D341Med (cell line): Measurements from ENCODE around the gene KAZN.

Experiments used
- DNase-seq: peaks from one replicate; pipeline ENCODE4 v3.0.0; 2012; ENCODE audit warnings: low spot score

KAZN gene

DNA sequence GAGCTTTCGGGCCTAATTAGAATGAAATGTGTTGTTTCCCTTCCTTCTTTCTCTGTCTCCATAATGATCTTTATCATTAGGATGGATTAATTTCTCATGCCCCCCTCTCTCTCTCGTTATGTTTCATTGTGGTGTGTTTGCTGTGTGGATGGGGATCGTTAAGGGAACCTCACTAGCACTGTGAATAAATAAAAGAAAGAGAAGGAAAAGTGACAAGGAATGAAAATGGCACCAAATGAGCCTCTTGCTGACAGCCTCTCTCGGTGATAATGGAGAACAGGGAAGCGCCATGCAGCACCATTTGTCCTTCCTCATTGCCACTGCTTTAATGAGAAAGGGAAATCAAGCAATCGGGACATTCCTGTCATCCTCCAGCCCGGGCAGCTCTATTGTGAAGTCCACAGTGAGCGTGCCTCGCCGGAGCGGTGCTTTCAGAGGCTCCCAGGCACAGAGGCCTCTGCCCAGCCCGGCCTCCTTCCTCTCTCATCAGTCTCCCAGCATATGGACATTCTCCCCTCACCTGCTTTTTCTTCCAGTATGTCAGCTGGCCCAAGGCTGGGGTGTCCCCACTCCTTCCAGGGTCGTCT is 289.4 kb downstream of the KAZN start:
- DNase-seq = no peak

DNA sequence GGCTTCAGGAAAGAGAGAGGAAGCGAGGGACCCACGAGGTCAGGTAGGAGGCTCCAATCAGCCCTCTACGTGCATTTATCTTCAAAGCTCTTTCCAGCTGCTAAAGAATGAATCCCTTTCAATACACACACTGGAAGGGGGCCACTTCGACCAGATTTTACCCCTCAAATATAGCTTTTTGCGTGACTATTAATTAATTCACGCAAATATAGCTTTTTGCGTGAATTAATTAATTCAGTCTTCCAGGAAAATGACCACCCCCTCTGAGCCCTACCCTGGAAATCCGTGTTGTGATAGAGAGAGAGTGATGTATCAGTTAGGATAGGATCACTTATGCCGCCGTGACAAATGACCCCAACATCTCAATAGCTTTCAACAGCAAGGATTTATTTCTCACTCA is 289.9 kb downstream of the KAZN start:
- no peak for DNase-seq

DNA sequence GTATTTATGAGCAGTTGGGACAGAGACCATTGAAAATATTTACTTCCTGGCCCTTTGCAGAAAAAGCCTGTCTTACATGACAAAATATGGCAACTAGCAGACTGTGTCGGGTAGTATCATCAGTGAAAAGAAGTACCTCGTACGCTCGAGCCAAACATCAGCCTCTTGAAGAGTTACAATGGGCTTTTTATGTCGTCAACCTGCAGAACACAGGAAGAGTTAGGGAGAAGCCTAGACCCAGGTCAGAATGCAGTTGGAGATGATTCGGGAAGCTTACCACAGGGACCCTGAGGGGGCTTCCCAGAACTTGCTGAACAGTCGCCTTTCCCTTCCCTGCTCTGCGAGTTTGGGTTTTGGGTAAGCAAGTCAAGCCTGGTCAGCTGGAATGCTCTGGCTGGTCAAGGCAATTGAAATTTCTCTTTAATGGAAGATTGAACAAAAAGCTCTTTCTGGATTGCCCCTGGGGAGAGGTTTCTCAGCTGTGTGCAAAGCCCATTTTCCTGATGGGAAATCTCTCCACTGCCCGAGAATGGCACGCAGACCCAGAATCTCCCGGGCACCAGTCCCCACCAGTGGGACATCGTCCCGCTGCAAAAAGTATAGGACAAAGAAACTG is 291.4 kb downstream of the KAZN start:
- DNase-seq = no peak

DNA sequence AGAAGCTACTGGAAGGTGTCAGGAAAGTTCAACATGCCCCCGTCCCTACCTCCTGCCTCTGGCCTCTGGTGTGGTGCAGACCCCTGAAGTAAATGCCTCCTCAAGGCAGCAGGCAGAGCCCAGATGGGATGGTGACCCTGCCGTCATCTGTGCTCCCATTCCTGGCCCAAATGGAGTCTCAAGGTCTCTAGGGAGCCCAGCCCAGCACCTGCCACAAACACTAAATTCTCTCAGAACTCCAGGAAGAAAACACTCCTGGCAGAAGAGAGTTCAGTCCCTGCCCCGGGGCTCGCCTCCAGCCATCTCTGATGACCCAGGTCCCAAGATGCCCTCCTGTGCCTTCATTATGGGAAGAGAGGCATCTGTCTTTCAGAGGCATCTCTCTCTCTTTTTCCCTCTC is 293.5 kb downstream of the KAZN start:
- DNase-seq = no peak

DNA sequence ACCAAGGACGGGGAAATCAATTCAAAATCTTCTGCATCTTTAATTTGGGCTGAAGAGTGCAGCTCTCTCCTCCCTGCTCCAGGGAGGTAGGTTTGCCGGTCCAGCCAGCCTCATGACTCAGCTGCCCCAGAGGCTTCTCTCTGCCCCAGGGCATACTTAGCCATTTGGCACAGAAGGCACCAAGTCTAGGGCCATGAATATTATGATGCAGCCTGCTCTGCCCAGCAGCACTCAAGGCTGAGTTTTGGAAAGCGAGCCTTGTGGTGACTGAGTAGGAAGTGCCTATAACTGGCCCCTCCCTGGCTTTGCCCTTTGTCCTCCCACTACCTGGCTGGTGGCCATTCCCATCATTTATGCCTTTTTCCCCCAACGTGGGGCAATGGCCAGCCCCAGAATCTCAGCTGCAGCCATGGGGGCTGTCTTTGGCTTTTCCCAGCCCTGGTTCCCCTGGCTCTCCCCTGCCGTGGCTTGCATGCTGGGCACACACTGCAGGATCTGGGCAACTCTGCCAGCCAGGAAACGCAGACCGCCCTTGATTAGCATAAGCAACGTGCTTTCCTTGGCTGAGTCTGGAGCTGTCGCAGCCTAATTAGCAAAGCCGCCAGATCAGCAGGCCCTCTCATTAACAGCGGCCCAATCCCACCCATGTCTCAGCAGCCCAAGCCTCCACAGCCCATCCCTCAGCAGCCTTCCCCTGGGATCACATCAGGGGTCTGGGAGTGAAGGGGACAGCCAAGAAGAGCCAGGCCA is 296.5 kb downstream of the KAZN start:
- DNase-seq = no peak

DNA sequence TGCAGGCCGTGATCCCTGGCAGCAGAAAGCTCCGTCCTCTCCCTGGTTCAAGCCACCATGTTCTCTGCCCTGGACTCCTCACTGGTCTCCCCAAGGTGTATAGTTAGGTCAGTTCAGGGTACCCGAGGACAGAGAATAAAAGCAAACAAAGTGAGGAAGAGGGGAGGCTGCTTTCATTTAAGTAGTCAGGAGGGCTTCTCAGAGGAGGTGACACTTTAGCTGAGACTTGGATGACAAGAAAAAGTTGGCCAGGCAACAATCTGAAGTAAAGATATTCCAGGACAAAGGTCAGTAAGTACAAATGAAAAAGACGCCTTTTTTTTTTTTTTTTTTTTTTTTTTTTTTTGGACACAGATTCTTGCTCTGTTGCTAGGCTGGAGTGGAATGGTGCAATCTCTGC is 297.2 kb downstream of the KAZN start:
- no peak for DNase-seq

DNA sequence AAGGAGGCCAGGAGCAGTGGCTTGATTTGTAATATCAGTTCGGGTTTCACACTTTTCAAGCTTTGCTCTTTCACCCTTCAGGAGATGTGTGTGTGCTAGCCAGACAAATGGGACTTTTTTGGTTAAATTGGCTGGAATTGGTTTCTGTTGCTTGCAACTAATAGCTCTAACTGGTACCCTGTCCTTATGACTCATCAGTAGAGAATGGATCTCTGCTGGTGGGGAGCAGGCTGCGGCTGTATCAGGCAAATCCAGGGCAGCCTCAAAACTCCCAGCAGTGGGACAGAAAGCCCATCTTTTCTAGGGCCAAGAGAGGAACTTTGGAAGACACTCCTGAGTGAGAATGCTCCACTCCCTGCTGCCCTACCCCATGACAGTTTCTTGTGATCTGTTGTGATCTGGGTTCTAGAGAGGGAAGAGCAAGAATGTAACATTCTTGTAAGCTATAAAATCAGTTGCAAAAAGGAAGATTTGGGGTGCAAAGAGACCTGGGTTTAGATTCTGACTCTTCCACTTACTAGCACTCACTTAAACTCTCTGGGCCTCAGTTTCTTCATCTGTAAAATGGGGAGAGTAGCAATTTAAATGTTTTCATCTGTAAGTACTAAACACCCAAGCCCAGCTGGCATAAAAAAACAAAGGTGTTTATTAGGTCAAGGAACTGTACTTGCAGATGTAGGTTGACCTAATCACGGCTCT is 298.0 kb downstream of the KAZN start:
- DNase-seq = no peak

DNA sequence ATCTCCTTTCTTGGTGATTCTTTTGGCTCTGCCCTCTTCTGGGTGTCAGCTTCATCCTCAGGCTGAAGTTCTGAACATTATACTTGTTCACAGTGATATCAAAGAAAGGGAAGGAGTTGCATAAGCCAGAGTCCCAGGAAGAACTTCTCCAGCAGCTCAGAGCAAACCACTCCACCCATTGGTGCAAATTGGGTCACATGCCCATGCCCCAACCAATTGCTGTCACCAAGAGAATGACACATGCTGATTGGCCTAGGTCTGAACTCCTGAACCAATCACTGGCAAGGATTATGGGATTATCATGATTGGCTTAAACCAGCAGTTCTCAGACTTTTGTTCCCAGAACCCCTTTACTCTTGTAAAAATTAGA is 298.6 kb downstream of the KAZN start:
- DNase-seq = no peak

DNA sequence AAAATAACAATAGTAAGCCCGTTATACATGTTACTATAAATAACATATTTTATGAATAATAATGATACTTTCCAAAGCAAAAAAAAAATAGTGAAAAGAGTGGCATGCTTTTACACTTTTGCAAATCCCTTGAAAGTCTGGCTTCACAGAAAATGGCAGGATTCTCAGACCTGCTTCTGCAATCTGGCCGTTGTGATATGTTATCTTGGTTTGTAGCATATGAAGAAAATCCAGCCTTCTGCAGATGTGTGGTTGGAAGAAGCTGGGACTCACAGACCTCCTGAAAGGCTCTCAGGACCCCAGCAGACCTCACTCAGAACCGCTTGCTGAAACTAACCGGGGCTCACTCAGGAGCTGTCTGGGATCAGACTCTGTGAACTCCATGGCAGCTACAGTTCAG is 299.1 kb downstream of the KAZN start:
- DNase-seq = no peak

DNA sequence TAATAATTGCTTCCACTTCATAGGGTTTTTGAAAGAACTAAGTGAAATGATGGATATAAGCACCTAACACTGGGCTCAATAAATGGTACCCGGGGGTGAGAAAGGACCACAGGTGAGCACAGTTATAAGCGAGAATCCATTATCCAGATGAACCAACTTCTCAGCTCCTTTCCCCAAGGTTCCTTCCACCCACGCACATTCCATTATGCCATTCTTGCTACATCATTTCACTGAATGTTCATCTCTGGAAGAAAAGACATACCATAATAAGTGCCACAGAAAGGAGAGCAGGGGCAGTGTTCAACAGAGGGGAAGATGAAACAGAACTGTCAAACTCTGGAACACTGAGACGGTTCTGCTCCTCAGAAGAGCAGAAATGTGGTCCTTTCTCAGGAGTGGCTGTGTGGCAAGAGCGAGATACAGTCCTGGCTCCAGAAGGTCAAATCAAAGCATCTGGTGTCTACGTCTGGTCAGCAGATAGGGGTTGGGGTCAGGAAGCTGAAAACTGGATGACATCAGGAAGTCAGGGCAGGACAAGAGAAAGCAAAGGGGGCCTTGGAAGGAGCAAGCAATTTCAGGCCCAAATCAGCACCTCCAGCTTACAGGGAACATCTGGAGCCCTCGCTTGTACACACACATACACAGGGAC is 299.6 kb downstream of the KAZN start:
- DNase-seq = no peak

DNA sequence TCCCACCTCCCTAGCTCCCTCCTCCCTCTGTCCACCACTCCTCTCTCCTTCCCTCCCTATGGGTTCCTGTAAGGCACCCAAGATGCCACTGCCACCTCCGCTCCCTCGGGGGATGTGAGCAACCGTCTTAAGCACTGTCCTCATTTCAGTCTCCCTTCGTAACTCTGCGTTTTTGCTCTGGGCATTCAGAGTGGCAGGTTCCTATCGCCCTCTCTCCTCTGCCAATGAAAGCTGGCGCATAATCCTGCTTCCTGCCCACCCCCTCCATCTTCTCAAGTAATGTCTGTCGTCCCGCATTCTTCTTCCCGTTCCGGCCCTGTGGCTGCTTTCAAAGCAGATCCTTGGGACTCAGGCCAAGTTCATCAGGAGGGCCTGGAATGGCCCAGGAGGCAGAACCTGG is 301.2 kb downstream of the KAZN start:
- no peak for DNase-seq

DNA sequence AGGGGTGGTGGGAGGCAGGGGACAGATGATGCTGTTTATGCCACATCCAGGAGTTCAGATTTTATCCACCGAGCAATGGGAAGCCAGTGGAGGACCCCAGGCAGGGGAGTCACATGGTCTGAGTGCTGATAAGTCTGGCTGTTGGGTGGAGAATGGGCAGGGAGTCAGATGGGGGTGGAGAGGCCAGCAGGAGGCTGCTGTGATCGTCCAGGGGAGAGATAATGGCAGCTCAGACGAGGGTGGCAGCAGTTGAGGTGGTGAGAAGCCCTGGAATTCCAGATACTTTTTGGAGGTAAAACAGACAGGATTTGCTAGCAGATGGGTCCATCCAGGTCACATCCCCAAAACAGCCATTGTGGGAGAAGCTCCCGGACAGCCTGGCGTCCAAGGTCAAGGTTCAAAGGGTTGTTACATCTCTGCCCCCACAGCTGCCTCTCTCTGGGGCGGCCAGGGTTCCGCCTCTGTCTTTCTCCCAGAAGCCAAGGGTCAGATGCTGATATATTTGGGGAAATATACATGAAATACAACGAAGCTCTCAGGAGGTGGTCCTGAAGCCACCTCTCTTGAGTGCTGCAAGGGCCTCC is 303.0 kb downstream of the KAZN start:
- no peak for DNase-seq

DNA sequence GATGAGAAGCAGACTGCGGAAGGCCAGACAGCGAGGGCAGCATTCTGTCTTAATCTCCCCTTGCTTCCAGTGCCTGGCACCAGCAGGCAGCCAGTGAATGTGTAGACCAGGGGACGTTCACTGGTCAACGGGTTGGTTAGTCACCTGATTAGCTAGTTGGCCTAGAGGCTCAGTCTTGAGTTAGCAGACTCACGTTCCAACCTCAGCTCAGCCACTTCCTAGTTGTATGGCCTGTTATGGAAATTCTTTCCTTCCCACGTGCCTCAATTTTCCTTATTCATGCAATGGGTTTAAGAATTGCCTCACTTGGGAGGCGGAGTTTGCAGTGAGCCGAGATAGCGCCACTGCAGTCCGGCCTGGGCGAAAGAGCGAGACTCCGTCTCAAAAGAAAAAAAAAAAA is 305.4 kb downstream of the KAZN start:
- DNase-seq = no peak

DNA sequence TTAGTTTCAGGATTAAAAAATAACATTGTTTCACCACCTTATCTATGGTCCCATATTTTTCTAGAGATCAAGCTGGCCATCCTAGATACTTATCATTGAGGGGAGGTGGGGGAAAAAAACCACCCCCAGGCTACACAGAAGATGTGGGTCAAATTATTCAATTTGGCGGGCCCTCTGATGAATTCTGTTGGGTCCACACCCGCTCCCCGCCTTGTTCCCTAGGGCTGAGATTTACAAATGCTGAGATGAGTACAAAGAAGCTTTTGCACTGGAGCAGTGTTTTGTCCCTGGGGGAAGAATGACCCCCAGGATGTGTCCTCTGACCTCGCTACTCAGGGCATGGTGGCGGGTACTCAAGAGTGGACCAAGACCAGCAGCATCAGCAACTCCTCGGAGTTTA is 308.2 kb downstream of the KAZN start:
- DNase-seq = no peak

DNA sequence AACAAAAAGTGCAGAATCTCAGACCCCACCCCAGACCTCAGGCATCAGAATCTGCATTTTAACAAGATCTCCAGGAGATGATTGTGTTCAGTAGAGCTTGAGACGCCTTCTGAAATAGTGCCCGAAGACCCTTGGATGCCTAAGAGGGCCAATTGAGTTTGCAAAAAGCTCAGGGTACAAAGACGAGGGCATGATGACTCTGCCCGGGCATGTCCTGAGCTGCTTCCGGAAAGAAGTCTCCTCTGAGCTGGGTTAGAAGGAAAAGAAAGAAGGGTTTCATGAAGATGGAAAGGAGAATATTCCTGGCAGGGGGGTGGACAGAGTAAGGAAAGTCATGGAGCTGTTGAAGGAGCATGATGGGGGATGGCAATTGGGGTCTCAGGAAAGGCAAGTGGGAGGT is 308.9 kb downstream of the KAZN start:
- DNase-seq = no peak

DNA sequence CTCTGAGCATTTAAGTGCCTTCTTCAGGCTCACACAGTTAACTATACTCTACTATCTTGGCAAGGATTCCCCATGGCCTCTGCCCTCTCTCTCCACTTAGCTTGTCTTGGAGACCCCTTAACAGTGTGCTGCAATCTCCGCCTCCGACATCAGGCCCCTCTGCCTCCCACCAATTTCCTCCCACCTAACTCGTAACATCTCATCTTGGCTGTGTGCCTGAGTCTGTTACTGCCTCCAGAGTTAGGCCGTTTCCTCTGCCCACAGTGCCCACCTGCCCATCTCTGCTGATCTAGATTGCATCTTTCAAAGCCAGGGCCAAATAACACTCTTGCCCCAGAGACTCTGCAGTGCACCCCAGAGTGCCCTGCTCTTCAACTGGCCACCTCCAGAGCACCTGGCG is 310.8 kb downstream of the KAZN start:
- DNase-seq = no peak

DNA sequence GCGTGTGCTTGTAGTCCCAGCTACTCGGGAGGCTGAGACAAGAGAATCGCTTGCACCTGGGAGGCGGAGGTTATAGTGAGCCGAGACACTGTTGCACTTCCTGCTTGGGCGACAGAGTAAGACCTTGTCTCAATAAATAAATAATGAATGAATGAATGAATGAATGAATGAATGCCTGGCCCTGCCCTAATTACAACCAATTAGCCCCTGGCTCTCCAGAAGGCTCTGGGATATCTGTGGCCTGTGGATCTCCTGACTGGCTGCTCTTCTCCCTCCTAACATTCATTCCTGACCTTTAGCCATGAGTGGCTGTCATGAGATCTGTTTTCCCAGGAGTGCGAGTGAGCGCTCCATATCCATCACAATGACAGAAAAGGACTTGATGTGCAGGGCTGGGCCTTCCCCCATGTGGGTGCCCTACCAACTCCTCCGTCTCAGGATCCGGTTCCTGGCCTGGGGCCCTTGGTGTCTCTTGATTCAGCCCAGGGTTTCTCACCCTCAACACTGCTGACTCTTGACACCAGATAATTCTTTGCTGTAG is 311.5 kb downstream of the KAZN start:
- DNase-seq = no peak

DNA sequence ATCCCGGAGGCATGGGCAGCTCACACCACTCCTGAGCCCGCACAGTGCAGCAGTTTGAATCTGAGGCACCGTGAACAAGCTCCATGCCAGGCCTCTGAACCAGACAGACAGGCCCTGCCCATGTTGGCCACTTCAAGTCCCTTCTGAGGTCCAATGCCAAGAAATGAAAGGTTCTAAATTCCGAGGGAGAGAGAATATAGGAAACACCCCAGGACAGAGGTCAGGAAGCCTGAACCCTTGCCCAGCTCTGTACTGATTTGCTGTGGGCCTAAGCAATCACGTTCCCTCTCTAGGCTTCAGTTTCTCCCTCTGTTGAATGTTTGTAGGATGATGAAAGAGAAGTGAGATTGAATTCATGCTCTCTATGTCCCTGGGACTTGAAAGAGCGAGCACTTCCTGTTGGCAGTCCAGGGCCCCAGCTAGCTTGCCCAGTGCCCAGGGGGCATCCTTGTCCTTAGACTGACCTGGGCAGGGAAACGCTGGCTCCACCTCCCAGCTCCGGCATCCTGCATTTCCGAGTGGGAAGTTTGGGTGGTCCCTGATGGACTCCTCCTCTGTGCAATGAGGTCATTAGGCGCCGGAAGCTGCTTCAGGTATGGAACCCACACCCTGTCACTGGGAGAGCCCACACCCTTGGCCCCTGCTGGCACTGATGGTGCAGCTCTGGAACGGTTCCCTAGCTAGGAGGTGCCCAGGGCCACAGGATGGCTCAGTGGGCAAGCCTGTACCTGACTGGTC is 312.7 kb downstream of the KAZN start:
- DNase-seq = no peak

DNA sequence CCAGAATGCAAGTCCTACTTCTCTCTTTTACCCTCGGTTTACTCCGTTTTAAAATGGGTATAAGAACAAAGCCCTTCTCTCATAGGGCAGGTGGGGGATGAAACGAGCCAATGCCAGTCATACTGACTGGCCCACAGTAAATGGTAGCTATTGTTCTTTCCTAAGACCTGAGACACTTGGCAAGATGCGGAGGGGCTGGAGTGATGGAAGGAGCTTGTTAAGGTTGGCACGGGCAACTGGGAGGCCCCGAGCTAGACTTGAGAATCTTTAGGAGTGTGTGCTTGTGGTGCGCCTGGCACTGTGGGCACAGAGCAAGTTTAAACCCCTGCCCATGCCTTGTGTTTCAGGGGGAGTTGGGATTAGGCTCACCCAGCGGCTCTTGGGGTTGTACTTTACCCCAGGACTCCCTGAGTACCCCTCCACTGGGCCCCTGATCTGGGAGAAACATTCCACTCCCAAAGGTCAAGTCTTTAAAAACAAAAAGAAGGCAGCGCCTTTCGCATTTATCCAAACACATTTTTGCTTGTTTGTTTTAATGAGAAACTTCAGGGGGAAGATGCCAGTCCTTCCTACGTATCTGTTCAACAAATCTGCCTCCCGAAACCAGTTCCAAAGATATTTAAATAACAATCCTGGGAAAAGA is 314.5 kb downstream of the KAZN start:
- DNase-seq = no peak

DNA sequence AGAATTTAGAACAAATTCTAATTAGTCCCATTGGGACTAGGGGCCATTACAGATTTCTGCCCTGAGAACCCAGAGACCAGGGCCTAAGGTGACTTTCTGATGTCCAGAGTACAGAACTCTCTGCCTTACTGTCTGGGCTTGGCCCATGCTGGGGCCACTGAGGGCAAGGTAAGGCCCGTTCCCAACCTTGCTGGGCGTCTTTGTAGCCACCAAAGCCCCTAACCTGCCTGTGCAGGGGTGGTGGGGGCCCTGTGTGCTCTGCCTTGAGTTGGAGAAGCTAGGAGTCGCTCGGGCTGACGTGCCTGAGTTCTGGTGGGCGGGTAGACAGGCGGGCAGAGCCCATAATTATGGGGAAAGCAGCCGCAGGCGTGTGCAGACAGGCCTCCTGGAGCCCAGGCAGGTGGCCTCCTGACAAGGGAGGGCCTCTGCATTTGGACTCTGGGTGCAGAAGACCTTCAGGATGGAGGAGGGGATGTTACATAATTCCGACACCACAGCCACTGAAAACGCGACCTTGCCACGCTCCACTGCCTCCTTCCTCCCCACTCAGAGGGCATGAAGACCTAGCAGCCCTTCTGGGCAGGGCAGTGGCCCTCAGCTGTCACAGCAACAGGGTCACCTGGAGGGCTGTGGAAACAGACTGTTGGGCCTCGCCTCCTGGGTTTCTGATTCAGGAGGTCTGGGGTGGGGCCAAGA is 315.1 kb downstream of the KAZN start:
- no peak for DNase-seq
